Measurements from ENCODE around the gene TCTN2.

TCTN2 gene

DNA sequence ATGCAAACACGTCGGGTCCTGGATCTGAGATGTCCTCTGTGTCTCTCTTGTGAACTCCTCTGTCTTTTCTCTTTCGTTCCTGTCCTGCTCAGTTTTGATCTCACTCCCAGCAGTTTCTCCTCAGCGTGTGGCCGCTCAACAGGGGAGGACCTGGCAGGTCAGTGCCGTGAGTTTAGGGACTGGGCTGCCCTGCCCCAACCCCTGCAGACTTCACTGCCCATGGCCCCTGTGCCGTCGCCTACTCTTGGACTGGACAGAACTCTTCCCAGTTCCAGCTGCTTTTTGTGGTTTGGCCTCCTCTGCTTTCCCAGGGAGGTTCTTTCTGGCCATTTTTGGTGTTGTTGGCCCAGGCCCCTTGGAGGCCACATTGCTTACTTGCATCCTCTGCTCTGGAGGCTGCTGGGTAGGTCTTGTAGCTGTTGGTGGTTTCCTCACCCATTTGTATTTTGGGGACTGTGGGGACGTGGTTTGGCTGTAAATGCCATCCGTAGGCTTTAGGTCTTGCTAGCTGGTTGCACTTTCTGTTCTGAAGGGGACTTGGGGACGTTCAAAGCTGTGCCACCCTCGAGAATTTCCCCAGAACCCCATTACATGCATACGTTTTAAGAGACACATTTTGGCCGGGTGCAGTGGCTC lies 71.1 kb downstream of the TCTN2 start:
- no peak overlapping the region for H3K27ac ChIP-seq (ENCODE audit: low read depth, low read length)
- H3K9ac ChIP-seq (ENCODE audit: low read depth, low read length), result no peak overlapping the region
- no peaks in the 10 kb centered on the region for H3K27me3 ChIP-seq (ENCODE audit: control insufficient read depth, insufficient read depth, low read length)
- no peaks in the 10 kb centered on the region for H3K4me1 ChIP-seq (ENCODE audit: control insufficient read depth, insufficient read depth, low read length)
- peaks cover 85% of the 10 kb centered on the region for H3K36me3 ChIP-seq (ENCODE audit: control insufficient read depth, insufficient read depth, low read length)
- no peaks in the 10 kb centered on the region for H3K9me3 ChIP-seq (ENCODE audit: control insufficient read depth, insufficient read depth, low read length)
- H3K4me3 ChIP-seq (ENCODE audit: low read depth, low read length), result no peak overlapping the region

DNA sequence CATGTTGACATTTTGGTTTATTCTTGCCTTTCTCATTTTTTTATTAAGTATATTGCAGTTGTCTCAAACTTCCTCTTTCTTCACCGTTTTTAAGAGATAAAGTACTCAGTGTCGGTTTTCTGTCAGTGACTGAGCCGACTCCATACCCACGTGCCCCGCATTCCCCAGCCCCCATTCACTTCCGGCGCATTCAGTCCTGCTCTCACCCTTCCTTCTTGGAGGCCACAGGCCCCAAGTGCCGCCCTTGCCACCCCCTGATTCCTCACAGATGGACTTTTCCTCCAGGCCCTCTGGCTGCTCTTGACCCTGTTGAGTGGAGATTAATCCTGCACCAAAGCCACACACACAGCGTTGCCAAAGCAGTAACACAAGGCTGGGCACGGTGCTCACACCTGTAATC lies 72.1 kb downstream of the TCTN2 start:
- Histone ChIP-seq H3K9me3 (ENCODE audit: control insufficient read depth, insufficient read depth, low read length) (no peaks in the 10 kb centered on the region), H3K4me3 (ENCODE audit: low read depth, low read length) (no peak overlapping the region), H3K27me3 (ENCODE audit: control insufficient read depth, insufficient read depth, low read length) (no peaks in the 10 kb centered on the region), H3K9ac (ENCODE audit: low read depth, low read length) (no peak overlapping the region), H3K36me3 (ENCODE audit: control insufficient read depth, insufficient read depth, low read length) (peaks cover 86% of the 10 kb centered on the region), H3K27ac (ENCODE audit: low read depth, low read length) (no peak overlapping the region), H3K4me1 (ENCODE audit: control insufficient read depth, insufficient read depth, low read length) (no peaks in the 10 kb centered on the region)

DNA sequence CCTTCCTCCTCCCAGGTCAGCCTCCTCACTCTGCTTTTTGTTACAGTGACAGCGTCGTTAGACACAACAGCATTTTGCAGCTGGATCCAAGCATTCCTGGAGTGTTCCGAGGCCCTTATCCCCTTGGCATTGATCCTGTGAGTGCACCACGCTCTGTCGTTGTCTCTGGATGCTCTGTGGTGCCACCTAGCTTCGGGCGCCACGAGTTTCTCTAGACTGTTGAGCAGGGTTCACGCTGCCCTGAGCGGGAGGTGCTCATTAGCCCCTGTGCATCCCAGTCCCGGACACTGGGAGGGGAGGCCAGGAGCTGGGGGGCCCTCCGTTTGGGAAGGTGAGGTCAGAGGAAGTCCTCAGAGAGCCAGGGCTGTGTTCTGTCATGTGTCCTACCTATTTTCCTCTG lies 73.9 kb downstream of the TCTN2 start:
- Histone ChIP-seq H3K36me3 (ENCODE audit: control insufficient read depth, insufficient read depth, low read length) (peaks cover 87% of the 10 kb centered on the region), H3K4me1 (ENCODE audit: control insufficient read depth, insufficient read depth, low read length) (no peaks in the 10 kb centered on the region), H3K9ac (ENCODE audit: low read depth, low read length) (no peak overlapping the region), H3K9me3 (ENCODE audit: control insufficient read depth, insufficient read depth, low read length) (no peaks in the 10 kb centered on the region), H3K4me3 (ENCODE audit: low read depth, low read length) (no peak overlapping the region), H3K27ac (ENCODE audit: low read depth, low read length) (no peak overlapping the region), H3K27me3 (ENCODE audit: control insufficient read depth, insufficient read depth, low read length) (no peaks in the 10 kb centered on the region)

GRCh38 chr12:123747309-123747708 lies 76.4 kb downstream of the TCTN2 start:
- H3K36me3 ChIP-seq (ENCODE audit: control insufficient read depth, insufficient read depth, low read length), result peaks cover 86% of the 10 kb centered on the region
- H3K4me3 ChIP-seq (ENCODE audit: low read depth, low read length), result no peak overlapping the region
- H3K9me3 ChIP-seq (ENCODE audit: control insufficient read depth, insufficient read depth, low read length), result no peaks in the 10 kb centered on the region
- no peaks in the 10 kb centered on the region for H3K4me1 ChIP-seq (ENCODE audit: control insufficient read depth, insufficient read depth, low read length)
- H3K9ac ChIP-seq (ENCODE audit: low read depth, low read length), result no peak overlapping the region
- no peaks in the 10 kb centered on the region for H3K27me3 ChIP-seq (ENCODE audit: control insufficient read depth, insufficient read depth, low read length)
- no peak overlapping the region for H3K27ac ChIP-seq (ENCODE audit: low read depth, low read length)

DNA sequence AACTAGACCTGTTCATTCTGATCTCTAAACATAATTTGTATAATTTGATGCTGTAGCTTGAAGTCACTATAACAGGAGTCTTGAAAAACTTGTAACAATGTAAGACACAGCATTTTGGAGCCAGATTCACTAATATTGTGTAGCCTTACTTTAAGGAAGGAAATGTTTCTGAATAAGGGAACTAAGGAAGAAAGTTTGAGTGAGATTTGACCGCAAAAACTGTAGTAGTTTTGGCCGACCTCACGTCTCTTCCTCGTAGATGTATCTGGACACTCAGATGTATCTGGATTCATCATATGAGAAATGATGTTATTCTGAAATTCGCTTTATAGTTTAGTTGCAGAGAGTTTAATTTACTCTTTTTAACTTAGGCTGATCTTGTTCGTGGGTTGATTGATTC lies 77.2 kb downstream of the TCTN2 start:
- Histone ChIP-seq H3K27me3 (ENCODE audit: control insufficient read depth, insufficient read depth, low read length) (no peaks in the 10 kb centered on the region), H3K9ac (ENCODE audit: low read depth, low read length) (no peak overlapping the region), H3K4me1 (ENCODE audit: control insufficient read depth, insufficient read depth, low read length) (no peaks in the 10 kb centered on the region), H3K36me3 (ENCODE audit: control insufficient read depth, insufficient read depth, low read length) (peaks cover 90% of the 10 kb centered on the region), H3K9me3 (ENCODE audit: control insufficient read depth, insufficient read depth, low read length) (no peaks in the 10 kb centered on the region), H3K4me3 (ENCODE audit: low read depth, low read length) (no peak overlapping the region), H3K27ac (ENCODE audit: low read depth, low read length) (no peak overlapping the region)

DNA sequence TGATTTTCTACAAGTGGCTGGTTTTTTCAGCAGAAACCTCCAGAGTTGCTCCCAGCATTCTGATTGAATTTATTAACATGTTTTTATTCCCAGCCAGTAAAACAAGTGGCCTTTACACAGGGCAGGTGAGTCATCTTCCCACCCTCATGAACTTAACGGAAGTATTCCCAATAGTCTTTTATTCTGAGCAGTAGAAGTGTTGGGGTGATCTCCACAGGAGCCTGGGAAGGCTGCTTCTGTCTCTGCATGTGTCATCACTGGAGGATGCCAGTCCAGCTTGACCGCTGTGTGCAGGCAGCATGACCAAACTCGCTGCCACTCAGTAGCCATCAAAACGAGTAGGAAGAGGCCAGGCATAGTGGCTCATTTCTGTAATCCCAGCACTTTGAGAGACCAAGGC lies 77.7 kb downstream of the TCTN2 start:
- Histone ChIP-seq H3K9me3 (ENCODE audit: control insufficient read depth, insufficient read depth, low read length) (no peaks in the 10 kb centered on the region), H3K27me3 (ENCODE audit: control insufficient read depth, insufficient read depth, low read length) (no peaks in the 10 kb centered on the region), H3K4me1 (ENCODE audit: control insufficient read depth, insufficient read depth, low read length) (no peaks in the 10 kb centered on the region), H3K36me3 (ENCODE audit: control insufficient read depth, insufficient read depth, low read length) (peaks cover 92% of the 10 kb centered on the region), H3K4me3 (ENCODE audit: low read depth, low read length) (no peak overlapping the region), H3K27ac (ENCODE audit: low read depth, low read length) (no peak overlapping the region), H3K9ac (ENCODE audit: low read depth, low read length) (no peak overlapping the region)

DNA sequence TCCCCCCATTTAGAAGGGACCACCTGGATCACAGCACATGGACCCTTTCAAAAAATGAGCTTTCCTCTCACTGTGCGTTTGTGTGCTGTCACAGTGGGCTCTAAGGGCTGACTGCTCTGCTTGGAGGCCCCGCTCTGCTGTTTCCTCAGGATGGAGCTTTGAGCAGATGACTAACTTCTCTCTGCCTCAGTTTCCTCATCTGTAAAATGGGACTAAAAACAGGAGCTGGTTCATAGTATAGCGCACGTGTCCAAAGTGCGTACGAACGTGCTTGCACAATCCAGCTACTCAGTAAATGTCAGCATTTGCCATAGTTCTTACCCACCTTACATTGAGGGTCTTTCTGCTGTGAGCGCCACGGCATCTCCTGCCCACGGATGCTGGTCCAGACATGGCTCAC lies 78.4 kb downstream of the TCTN2 start:
- Histone ChIP-seq H3K9ac (ENCODE audit: low read depth, low read length) (no peak overlapping the region), H3K4me1 (ENCODE audit: control insufficient read depth, insufficient read depth, low read length) (no peaks in the 10 kb centered on the region), H3K27me3 (ENCODE audit: control insufficient read depth, insufficient read depth, low read length) (no peaks in the 10 kb centered on the region), H3K36me3 (ENCODE audit: control insufficient read depth, insufficient read depth, low read length) (peaks cover 92% of the 10 kb centered on the region), H3K9me3 (ENCODE audit: control insufficient read depth, insufficient read depth, low read length) (no peaks in the 10 kb centered on the region), H3K4me3 (ENCODE audit: low read depth, low read length) (no peak overlapping the region), H3K27ac (ENCODE audit: low read depth, low read length) (no peak overlapping the region)

DNA sequence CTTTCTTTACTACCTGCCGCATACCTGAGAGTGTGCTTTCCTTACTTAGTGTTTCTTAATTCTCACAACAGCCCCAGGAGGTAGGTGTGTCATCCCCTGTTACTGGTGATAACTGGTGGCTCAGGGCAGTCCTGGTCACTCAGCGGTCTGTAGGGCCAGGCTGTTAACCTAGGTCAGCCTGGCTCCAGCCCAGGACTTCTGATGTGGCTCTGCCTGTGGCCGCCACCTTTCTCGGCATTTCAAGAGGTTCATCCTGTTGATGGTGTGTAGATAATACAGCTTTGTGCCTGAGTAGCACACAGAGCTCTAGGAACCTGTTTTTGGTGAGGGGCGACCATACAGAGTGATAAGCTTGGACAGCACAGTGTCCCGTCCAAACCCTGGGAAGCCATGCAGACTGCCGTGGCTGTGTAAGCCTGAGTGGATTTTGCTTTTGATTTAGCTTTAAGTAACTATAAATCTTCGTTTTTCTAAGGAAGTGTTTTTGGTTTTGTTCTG lies 79.3 kb downstream of the TCTN2 start:
- Histone ChIP-seq H3K27me3 (ENCODE audit: control insufficient read depth, insufficient read depth, low read length) (no peaks in the 10 kb centered on the region), H3K36me3 (ENCODE audit: control insufficient read depth, insufficient read depth, low read length) (peaks cover 91% of the 10 kb centered on the region), H3K4me3 (ENCODE audit: low read depth, low read length) (no peak overlapping the region), H3K4me1 (ENCODE audit: control insufficient read depth, insufficient read depth, low read length) (no peaks in the 10 kb centered on the region), H3K9ac (ENCODE audit: low read depth, low read length) (no peak overlapping the region), H3K9me3 (ENCODE audit: control insufficient read depth, insufficient read depth, low read length) (no peaks in the 10 kb centered on the region), H3K27ac (ENCODE audit: low read depth, low read length) (no peak overlapping the region)

DNA sequence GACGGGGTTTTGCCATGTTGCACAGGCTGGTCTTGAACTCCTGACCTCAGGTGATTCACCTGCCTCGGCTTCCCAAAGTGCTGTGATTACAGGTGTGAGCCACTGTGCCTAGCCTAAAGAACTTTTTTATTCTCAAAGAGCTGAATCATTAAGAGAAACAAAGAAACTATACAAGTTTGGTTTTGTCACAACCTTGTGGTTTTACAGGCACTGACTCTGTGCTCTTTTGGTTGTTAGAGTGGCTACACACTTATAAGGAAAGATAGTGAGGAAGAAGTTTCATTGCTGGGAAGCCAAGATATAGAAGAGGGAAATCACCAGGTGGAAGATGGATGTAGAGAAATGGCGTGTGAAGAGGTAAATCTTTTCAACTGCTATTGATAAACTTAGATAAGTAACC lies 81.1 kb downstream of the TCTN2 start:
- Histone ChIP-seq H3K4me1 (ENCODE audit: control insufficient read depth, insufficient read depth, low read length) (no peaks in the 10 kb centered on the region), H3K27ac (ENCODE audit: low read depth, low read length) (no peak overlapping the region), H3K9me3 (ENCODE audit: control insufficient read depth, insufficient read depth, low read length) (no peaks in the 10 kb centered on the region), H3K36me3 (ENCODE audit: control insufficient read depth, insufficient read depth, low read length) (peaks cover 90% of the 10 kb centered on the region), H3K4me3 (ENCODE audit: low read depth, low read length) (no peak overlapping the region), H3K27me3 (ENCODE audit: control insufficient read depth, insufficient read depth, low read length) (no peaks in the 10 kb centered on the region), H3K9ac (ENCODE audit: low read depth, low read length) (no peak overlapping the region)

- Histone ChIP-seq H3K4me1 (ENCODE audit: control insufficient read depth, insufficient read depth, low read length) (no peaks in the 10 kb centered on the region), H3K9me3 (ENCODE audit: control insufficient read depth, insufficient read depth, low read length) (no peaks in the 10 kb centered on the region), H3K27ac (ENCODE audit: low read depth, low read length) (no peak overlapping the region), H3K9ac (ENCODE audit: low read depth, low read length) (no peak overlapping the region), H3K4me3 (ENCODE audit: low read depth, low read length) (no peak overlapping the region), H3K27me3 (ENCODE audit: control insufficient read depth, insufficient read depth, low read length) (no peaks in the 10 kb centered on the region), H3K36me3 (ENCODE audit: control insufficient read depth, insufficient read depth, low read length) (peaks cover 89% of the 10 kb centered on the region)
Observed at GRCh38 chr12:123754041-123754772, 83.3 kb downstream of the TCTN2 start.

DNA sequence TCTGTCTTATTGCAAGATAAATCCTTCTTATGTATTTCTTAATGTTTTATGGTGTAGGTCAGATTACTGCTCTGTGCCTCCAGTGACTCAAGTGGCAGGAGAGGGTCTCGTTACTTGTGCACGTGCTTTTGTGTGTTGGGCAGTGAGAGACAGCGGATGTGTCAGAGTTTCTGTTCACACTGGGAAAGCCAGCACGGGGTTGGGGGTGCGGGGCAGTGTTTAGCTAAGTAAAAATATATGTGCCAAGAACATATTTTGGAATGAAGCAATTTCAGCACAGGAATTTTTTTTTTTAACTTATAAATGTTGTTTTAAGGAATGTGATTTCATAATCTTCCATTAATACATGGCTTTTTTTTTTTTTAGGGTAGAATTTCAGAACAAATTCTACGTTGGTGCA lies 86.6 kb downstream of the TCTN2 start:
- Histone ChIP-seq H3K4me3 (ENCODE audit: low read depth, low read length) (no peak overlapping the region), H3K36me3 (ENCODE audit: control insufficient read depth, insufficient read depth, low read length) (peaks cover 65% of the 10 kb centered on the region), H3K27ac (ENCODE audit: low read depth, low read length) (no peak overlapping the region)

More for the DNA sequence above, 86.6 kb downstream of the TCTN2 start:
- H3K9ac ChIP-seq (ENCODE audit: low read depth, low read length), result no peak overlapping the region
- no peaks in the 10 kb centered on the region for H3K9me3 ChIP-seq (ENCODE audit: control insufficient read depth, insufficient read depth, low read length)
- peaks cover 1% of the 10 kb centered on the region; the same call in 1 of the 2 replicates for H3K27me3 ChIP-seq (ENCODE audit: control insufficient read depth, insufficient read depth, low read length)
- H3K4me1 ChIP-seq (ENCODE audit: control insufficient read depth, insufficient read depth, low read length), result peaks cover 6% of the 10 kb centered on the region; the same call in 1 of the 2 replicates

Data from HUES48 (cell line).